D721Med (cell line): ENCODE results near the gene BZW1.

ENCODE experiments used
- DNase-seq: peaks from one replicate; pipeline ENCODE4 v3.0.0; 2011; ENCODE audit warnings: low spot score; ENCODE audit not compliant: insufficient read length
- FAIRE-seq: peaks from 2 replicates; lab custom pipeline; 2011; peaks lifted over from hg19 to GRCh38; lab: Jason Lieb, UNC
- CTCF ChIP-seq: IDR thresholded peaks from 2 replicates; pipeline ENCODE4 v1.5.1; 2012; ENCODE audit warnings: mild to moderate bottlenecking, control low read depth; ENCODE audit not compliant: insufficient read depth; ENCODE audit errors: missing control alignments

The BZW1 gene

GRCh38 chr2:200781616-200782015 is 30.1 kb upstream of the BZW1 start:
- no peak for FAIRE-seq
- no peak for DNase-seq
- no peak for TF ChIP-seq CTCF

- TF ChIP-seq CTCF = no peak
- FAIRE-seq (no peak), DNase-seq (no peak)
Observed at GRCh38 chr2:200782251-200782650, 29.5 kb upstream of the BZW1 start.

GRCh38 chr2:200784215-200784614 is 27.5 kb upstream of the BZW1 start:
- no peak for TF ChIP-seq CTCF
- FAIRE-seq (no peak), DNase-seq (no peak)

- TF ChIP-seq CTCF = no peak
- DNase-seq (no peak), FAIRE-seq (no peak)
Observed at GRCh38 chr2:200786423-200786822, 25.3 kb upstream of the BZW1 start.

- no peak for DNase-seq
- TF ChIP-seq CTCF = no peak
- no peak for FAIRE-seq
Observed at GRCh38 chr2:200786826-200787225, 24.9 kb upstream of the BZW1 start.

GRCh38 chr2:200787351-200788120 is 24.2 kb upstream of the BZW1 start:
- no peak for TF ChIP-seq CTCF

GRCh38 chr2:200788121-200788718 is 23.5 kb upstream of the BZW1 start:
- DNase-seq (no peak), FAIRE-seq (no peak)

More at GRCh38 chr2:200787351-200788120, 24.2 kb upstream of the BZW1 start:
- no peak for FAIRE-seq
- no peak for DNase-seq

More at GRCh38 chr2:200788121-200788718, 23.5 kb upstream of the BZW1 start:
- TF ChIP-seq CTCF = no peak
